HepG2 (cell line): ENCODE results near the gene PPCDC.

Experiments
- ARNT2 ChIP-seq: sonication (generic); formaldehyde crosslinking; IDR thresholded peaks from 2 replicates; pipeline ENCODE4 v1.8.0; 2022; ENCODE audit warnings: mild to moderate bottlenecking, low read depth, missing genetic modification reagents, moderate library complexity
- DNMT1 ChIP-seq: sonication (generic); formaldehyde crosslinking; IDR thresholded peaks from 2 replicates; pipeline ENCODE4 v1.5.1; 2020; ENCODE audit warnings: mild to moderate bottlenecking, missing genetic modification reagents
- ELF4 ChIP-seq: sonication (generic); formaldehyde crosslinking; IDR thresholded peaks from 2 replicates; pipeline ENCODE4 v1.5.0; 2020; ENCODE audit warnings: missing genetic modification reagents, mild to moderate bottlenecking, moderate library complexity, borderline replicate concordance
- ETV6 ChIP-seq: sonication (generic); formaldehyde crosslinking; conservative IDR thresholded peaks from 2 replicates; pipeline ENCODE4 v1.4.0; 2020; ENCODE audit warnings: missing genetic modification reagents
- HMG20A ChIP-seq: IDR thresholded peaks from 2 replicates; pipeline ENCODE4 v1.6.1; 2016; ENCODE audit warnings: borderline replicate concordance
- RORA ChIP-seq: sonication (generic); formaldehyde crosslinking; IDR thresholded peaks from 2 replicates; pipeline ENCODE4 v1.5.0; 2020; ENCODE audit warnings: mild to moderate bottlenecking, missing genetic modification reagents, moderate library complexity
- RXRA ChIP-seq: sonication (generic); formaldehyde crosslinking; IDR thresholded peaks from 2 replicates; pipeline ENCODE4 v1.5.1; 2020; ENCODE audit warnings: missing genetic modification reagents
- SAP130 ChIP-seq: IDR thresholded peaks from 2 replicates; pipeline ENCODE4 v1.6.1; 2016; ENCODE audit warnings: low read depth
- SNAI1 ChIP-seq: sonication (generic); formaldehyde crosslinking; IDR thresholded peaks from 2 replicates; pipeline ENCODE4 v1.5.0; 2020; ENCODE audit warnings: mild to moderate bottlenecking, missing genetic modification reagents, borderline replicate concordance
- SP1 ChIP-seq, 2 experiments: fragments of 450-650 bp in 1 of 2; sonication (generic) in 1 of 2; formaldehyde crosslinking in 1 of 2; IDR thresholded peaks; 2 replicates each; pipeline versions ENCODE4 v1.4.0 to v1.6.1; 2016 to 2020; ENCODE audit warnings: missing genetic modification reagents in 1 of 2
- TGIF2 ChIP-seq: IDR thresholded peaks from 2 replicates; pipeline ENCODE4 v1.6.1; 2016; ENCODE audit warnings: control low read depth, missing compliant biosample characterization
- ZKSCAN8 ChIP-seq: IDR thresholded peaks from 2 replicates; pipeline ENCODE4 v1.6.1; 2016; ENCODE audit warnings: borderline replicate concordance, missing genetic modification reagents, missing compliant biosample characterization
- ZNF274 ChIP-seq: sonication (generic); formaldehyde crosslinking; IDR thresholded peaks from 2 replicates; pipeline ENCODE4 v1.5.1; 2020; ENCODE audit warnings: mild to moderate bottlenecking, missing genetic modification reagents
- TF ChIP-seq, protein P1 (sequence below): sonication (generic); formaldehyde crosslinking; IDR thresholded peaks from 2 replicates; pipeline ENCODE4 v1.5.0; 2020; ENCODE audit warnings: mild to moderate bottlenecking, missing genetic modification reagents, moderate library complexity

DNA sequence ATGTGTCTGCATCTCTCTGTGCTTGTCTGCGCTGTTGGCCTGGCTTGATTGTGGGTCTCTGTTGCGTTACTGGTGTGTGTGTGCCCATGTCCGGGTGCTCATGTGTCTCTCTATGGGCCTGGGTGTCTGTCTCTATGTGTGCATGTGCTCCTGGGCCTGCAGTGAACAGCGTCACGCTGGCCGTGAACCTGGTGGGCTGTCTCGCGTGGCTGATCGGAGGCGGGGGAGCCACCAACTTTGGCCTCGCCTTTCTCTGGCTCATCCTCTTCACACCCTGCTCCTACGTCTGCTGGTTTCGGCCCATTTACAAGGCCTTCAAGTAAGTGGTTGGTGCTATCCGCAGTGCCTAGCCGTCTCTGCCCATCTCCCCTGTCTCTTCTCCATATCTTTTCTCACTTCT, 7.0 kb upstream of the PPCDC start:
- TF ChIP-seq DNMT1: no peak
- no peak for TF ChIP-seq SAP130
- no peak for TF ChIP-seq RXRA (CRISPR knock-in tag)
- no peak for TF ChIP-seq ZKSCAN8 (CRISPR knock-in tag)
- TF ChIP-seq ELF4 (CRISPR knock-in tag): no peak
- TF ChIP-seq HMG20A (CRISPR knock-in tag): no peak
- TF ChIP-seq SNAI1 (CRISPR knock-in tag): no peak
- TF ChIP-seq ETV6 (CRISPR knock-in tag): no peak
- TF ChIP-seq, protein P1, sequence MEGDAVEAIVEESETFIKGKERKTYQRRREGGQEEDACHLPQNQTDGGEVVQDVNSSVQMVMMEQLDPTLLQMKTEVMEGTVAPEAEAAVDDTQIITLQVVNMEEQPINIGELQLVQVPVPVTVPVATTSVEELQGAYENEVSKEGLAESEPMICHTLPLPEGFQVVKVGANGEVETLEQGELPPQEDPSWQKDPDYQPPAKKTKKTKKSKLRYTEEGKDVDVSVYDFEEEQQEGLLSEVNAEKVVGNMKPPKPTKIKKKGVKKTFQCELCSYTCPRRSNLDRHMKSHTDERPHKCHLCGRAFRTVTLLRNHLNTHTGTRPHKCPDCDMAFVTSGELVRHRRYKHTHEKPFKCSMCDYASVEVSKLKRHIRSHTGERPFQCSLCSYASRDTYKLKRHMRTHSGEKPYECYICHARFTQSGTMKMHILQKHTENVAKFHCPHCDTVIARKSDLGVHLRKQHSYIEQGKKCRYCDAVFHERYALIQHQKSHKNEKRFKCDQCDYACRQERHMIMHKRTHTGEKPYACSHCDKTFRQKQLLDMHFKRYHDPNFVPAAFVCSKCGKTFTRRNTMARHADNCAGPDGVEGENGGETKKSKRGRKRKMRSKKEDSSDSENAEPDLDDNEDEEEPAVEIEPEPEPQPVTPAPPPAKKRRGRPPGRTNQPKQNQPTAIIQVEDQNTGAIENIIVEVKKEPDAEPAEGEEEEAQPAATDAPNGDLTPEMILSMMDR: no peak
- TF ChIP-seq ARNT2 (CRISPR knock-in tag): no peak
- no peak for TF ChIP-seq ZNF274
- no peak for TF ChIP-seq RORA (CRISPR knock-in tag)
- TF ChIP-seq SP1 (IDR thresholded peaks at IDR 0.05): no peak
- TF ChIP-seq SP1 (CRISPR knock-in tag; IDR thresholded peaks at IDR 0.05): no peak
- TF ChIP-seq TGIF2 (CRISPR knock-in tag): no peak
